Measurements from ENCODE around the gene EIF3A. TPM values are rescaled to one million over a fixed set of nuclear protein-coding genes. Genes with fewer than 3 reads are reported as not detected.

The EIF3A gene
- total and polyA plus RNA-seq, 4 donors = 27.5 to 88.9 (median 47.6) TPM

DNA sequence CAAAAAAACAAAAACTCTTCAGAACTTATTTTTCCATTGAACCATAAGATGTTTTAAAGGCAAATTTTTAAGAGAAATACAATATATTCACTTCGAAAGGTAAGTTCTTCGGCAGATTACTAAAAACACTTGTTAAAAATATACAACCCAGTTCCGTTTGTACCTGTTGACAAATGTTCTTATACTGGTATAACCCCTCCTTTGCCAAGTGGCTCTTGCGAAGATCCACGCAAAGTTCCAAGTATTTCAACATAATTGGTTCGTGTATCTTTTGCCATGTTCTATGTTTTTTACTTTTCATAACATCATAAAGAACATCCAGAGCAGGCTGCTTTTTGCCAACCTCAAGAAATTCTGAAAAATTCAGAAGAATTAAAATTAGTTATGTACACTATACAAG, 7.0 kb downstream of the EIF3A start:
- DNase-seq (ENCODE audit: low spot score) = no peak
- no peak overlapping the region for H3K9ac ChIP-seq (ENCODE audit: low read depth in 1 of 2, low read length in 2 of 2)
- WGBS = 39% methylated on average over 6 of the region's 6 CpGs

More for the DNA sequence above, 7.0 kb downstream of the EIF3A start:
- peaks cover 6 to 16% (median 8%) of the 10 kb centered on the region in 4 donors for H3K4me1 ChIP-seq (ENCODE audit: control insufficient read depth in 4 of 4, insufficient read depth in 4 of 4, low read length in 3 of 4)
- no peak overlapping the region for H3K4me3 ChIP-seq (ENCODE audit: low read depth in 1 of 3, low read length in 3 of 3)
- no peaks in the 10 kb centered on the region for H3K9me3 ChIP-seq (ENCODE audit: control insufficient read depth in 4 of 4, low read length in 3 of 4)
- H3K36me3 ChIP-seq (ENCODE audit: control insufficient read depth in 4 of 4, insufficient read depth in 3 of 4, low read depth in 1 of 4, low read length in 3 of 4) = peaks cover 8 to 39% (median 36%) of the 10 kb centered on the region in 4 donors
- TF ChIP-seq REST (IDR thresholded peaks at IDR 0.05) (no peak), RXRA (IDR thresholded peaks at IDR 0.05) (no peak), GABPA (IDR thresholded peaks at IDR 0.05 in 1 of 2, conservative IDR thresholded peaks at IDR 0.05 in 1 of 2) (no peak), YY1 (IDR thresholded peaks at IDR 0.05) (no peak), ATF3 (IDR thresholded peaks at IDR 0.05) (no peak), HNF4G (IDR thresholded peaks at IDR 0.05) (no peak), FOXA1 (IDR thresholded peaks at IDR 0.05) (no peak), HNF4A (conservative IDR thresholded peaks at IDR 0.05) (no peak), CTCF (IDR thresholded peaks at IDR 0.05; ENCODE audit: low read depth, low read length, missing input control) (no peak), NR2F2 (IDR thresholded peaks at IDR 0.05) (no peak), SP1 (IDR thresholded peaks at IDR 0.05) (no peak), RAD21 (IDR thresholded peaks at IDR 0.05) (no peak), JUND (IDR thresholded peaks at IDR 0.05) (no peak)
- TF ChIP-seq, protein P1, sequence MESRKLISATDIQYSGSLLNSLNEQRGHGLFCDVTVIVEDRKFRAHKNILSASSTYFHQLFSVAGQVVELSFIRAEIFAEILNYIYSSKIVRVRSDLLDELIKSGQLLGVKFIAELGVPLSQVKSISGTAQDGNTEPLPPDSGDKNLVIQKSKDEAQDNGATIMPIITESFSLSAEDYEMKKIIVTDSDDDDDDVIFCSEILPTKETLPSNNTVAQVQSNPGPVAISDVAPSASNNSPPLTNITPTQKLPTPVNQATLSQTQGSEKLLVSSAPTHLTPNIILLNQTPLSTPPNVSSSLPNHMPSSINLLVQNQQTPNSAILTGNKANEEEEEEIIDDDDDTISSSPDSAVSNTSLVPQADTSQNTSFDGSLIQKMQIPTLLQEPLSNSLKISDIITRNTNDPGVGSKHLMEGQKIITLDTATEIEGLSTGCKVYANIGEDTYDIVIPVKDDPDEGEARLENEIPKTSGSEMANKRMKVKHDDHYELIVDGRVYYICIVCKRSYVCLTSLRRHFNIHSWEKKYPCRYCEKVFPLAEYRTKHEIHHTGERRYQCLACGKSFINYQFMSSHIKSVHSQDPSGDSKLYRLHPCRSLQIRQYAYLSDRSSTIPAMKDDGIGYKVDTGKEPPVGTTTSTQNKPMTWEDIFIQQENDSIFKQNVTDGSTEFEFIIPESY (IDR thresholded peaks at IDR 0.05) = no peak
- TF ChIP-seq, protein P2, sequence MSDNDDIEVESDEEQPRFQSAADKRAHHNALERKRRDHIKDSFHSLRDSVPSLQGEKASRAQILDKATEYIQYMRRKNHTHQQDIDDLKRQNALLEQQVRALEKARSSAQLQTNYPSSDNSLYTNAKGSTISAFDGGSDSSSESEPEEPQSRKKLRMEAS (IDR thresholded peaks at IDR 0.05) = no peak
- H3K27me3 ChIP-seq (ENCODE audit: control insufficient read depth in 4 of 4, insufficient read depth in 4 of 4, low read length in 3 of 4) = no peaks in the 10 kb centered on the region
- no peak overlapping the region for H3K27ac ChIP-seq (ENCODE audit: low read depth in 1 of 2, low read length in 2 of 2)

Measured in liver (tissue), 9 donors.